ENCODE measurements around the gene DDX59. TPM values are rescaled to one million over a fixed set of nuclear protein-coding genes. Genes with fewer than 3 reads are reported as not detected.

DDX59 gene
- total RNA-seq, 1 experiment from 2014 or later: 24.6 TPM

DNA sequence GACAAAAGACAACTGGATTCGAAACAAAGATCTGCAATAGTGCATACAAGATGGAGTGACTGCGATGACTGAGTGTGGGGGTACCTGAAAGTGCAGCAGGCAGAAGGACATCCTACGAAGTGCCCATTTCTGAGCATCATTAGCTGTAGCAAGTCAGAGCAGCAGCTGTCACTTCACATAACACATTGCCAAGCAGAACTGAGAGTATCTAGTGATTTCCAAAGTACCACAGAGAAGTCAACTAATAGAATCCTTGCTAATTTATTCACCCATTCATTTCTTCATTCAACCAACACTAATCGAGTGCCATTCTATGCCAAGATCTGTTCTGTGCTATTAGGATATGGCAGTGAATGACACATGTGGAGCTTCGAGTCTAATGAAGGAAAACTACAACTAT is 37.4 kb upstream of the DDX59 start:
- Histone ChIP-seq H3K9me2 (replicated peaks; ENCODE audit: low read length) (no peaks in the 10 kb centered on the region), H3K27me3 (ENCODE audit: low read length) (no peaks in the 10 kb centered on the region), H3K4me1 (ENCODE audit: insufficient read depth, low read length) (no peaks in the 10 kb centered on the region), H3K36me3 (ENCODE audit: low read depth, low read length) (no peaks in the 10 kb centered on the region), H3K9ac (ENCODE audit: low read length) (no peak overlapping the region), H3K79me2 (ENCODE audit: low read length) (no peaks in the 10 kb centered on the region), H3K27ac (ENCODE audit: low read length) (no peak overlapping the region), H3K4me2 (ENCODE audit: low read length) (no peak overlapping the region), H4K20me1 (ENCODE audit: low read length) (no peaks in the 10 kb centered on the region), H3F3A (ENCODE audit: low read length, unreplicated experiment) (no peaks in the 10 kb centered on the region), H3K9me3 (ENCODE audit: low read length) (no peaks in the 10 kb centered on the region), H3K4me3 (ENCODE audit: low read length) (no peak overlapping the region), H2AFZ (ENCODE audit: low read length) (no peak overlapping the region)
- DNase-seq (no peak), ATAC-seq (no peak)
- no TSS peak for BruUV-seq (replicated peaks)
- TF ChIP-seq, protein P1, sequence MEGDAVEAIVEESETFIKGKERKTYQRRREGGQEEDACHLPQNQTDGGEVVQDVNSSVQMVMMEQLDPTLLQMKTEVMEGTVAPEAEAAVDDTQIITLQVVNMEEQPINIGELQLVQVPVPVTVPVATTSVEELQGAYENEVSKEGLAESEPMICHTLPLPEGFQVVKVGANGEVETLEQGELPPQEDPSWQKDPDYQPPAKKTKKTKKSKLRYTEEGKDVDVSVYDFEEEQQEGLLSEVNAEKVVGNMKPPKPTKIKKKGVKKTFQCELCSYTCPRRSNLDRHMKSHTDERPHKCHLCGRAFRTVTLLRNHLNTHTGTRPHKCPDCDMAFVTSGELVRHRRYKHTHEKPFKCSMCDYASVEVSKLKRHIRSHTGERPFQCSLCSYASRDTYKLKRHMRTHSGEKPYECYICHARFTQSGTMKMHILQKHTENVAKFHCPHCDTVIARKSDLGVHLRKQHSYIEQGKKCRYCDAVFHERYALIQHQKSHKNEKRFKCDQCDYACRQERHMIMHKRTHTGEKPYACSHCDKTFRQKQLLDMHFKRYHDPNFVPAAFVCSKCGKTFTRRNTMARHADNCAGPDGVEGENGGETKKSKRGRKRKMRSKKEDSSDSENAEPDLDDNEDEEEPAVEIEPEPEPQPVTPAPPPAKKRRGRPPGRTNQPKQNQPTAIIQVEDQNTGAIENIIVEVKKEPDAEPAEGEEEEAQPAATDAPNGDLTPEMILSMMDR (conservative IDR thresholded peaks at IDR 0.05; ENCODE audit: low read depth, low read length): no peak
- TF ChIP-seq EZH2 (IDR thresholded peaks at IDR 0.05; ENCODE audit: low read length, unreplicated experiment): no peak
- CTCF ChIA-PET: no interaction called here
- POLR2A ChIA-PET (ENCODE audit: unreplicated experiment): no interaction called here
- intact Hi-C loops (cut with micrococcal nuclease): no loop called here

DNA sequence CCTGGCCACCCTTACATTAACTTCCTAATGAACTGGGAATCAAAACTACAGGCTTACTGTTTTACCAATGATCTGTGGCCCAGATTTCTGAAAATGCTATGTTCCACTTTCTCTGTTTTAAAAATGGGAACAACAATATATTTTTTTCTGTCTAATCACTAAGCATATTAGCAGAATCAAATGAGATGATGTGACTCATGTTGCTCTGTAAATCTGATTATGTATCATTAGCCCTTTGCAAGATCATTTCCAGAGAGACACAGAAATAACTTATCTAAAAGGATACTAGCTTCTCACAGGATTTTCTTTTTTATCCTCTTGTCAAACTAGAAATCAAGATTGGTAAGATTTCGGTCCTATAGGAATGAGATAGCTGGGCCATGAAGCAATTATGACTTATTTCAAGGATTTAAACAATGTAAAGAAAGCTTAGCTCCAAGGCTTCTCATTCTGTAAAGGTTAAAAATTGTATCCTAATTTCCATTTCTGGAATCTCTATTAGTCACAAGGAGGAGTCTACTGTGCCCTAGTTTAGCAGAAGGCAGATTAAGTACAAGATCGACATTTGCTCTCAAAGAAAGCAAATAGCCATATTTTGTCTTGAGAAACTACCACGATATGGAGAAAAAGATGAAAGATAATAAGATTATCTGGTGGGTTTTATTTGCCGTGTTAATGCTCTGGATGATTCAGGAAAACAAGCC is 36.6 kb upstream of the DDX59 start:
- no peaks in the 10 kb centered on the region for H3K9me3 ChIP-seq (ENCODE audit: low read length)
- H3K9ac ChIP-seq (ENCODE audit: low read length): no peak overlapping the region
- no peaks in the 10 kb centered on the region for H3K36me3 ChIP-seq (ENCODE audit: low read depth, low read length)
- H2AFZ ChIP-seq (ENCODE audit: low read length): no peak overlapping the region
- ChIA-PET CTCF (no interaction called here), POLR2A (ENCODE audit: unreplicated experiment) (no interaction called here)
- no peaks in the 10 kb centered on the region for H3F3A ChIP-seq (ENCODE audit: low read length, unreplicated experiment)
- H4K20me1 ChIP-seq (ENCODE audit: low read length): no peaks in the 10 kb centered on the region
- no TSS peak for BruUV-seq (replicated peaks)
- no peak overlapping the region for H3K4me2 ChIP-seq (ENCODE audit: low read length)
- no peak overlapping the region for H3K27ac ChIP-seq (ENCODE audit: low read length)
- no peaks in the 10 kb centered on the region for H3K9me2 ChIP-seq (replicated peaks; ENCODE audit: low read length)
- ATAC-seq (no peak), DNase-seq (no peak)
- intact Hi-C loops (cut with micrococcal nuclease): no loop called here
- no peak overlapping the region for H3K4me3 ChIP-seq (ENCODE audit: low read length)
- no peaks in the 10 kb centered on the region for H3K27me3 ChIP-seq (ENCODE audit: low read length)
- H3K4me1 ChIP-seq (ENCODE audit: insufficient read depth, low read length): no peaks in the 10 kb centered on the region
- no peaks in the 10 kb centered on the region for H3K79me2 ChIP-seq (ENCODE audit: low read length)
- TF ChIP-seq, protein P1 (conservative IDR thresholded peaks at IDR 0.05; ENCODE audit: low read depth, low read length): no peak
- no peak for TF ChIP-seq EZH2phosphoT487 (IDR thresholded peaks at IDR 0.05; ENCODE audit: borderline replicate concordance, low read length)
- no peak for TF ChIP-seq EZH2 (IDR thresholded peaks at IDR 0.05; ENCODE audit: low read length, unreplicated experiment)

DNA sequence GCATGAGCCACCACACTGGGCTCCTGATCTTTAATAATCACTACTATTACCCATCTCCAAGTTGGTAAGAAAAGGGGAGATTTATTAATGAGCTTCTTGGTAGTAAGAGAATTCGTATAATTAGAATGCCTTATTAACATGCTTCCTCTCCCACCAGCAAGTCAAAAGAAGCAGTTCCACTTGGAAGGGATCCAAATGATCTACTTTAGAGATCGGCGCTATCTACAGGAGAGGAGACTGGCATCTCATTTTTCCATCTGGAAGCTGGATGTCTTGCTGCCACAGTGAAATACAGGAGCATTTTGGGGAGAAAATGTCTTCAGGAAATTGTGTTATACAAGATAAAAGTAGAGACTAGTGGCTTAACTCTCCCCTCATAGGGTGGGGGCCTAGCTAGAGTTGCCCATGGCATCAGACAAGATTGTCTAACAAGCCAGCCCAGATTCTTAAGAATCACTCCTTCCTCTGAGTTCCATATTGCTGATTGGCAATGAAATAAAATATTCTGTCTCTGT is 35.3 kb upstream of the DDX59 start:
- Histone ChIP-seq H3K27me3 (ENCODE audit: low read length) (no peaks in the 10 kb centered on the region), H3K36me3 (ENCODE audit: low read depth, low read length) (no peaks in the 10 kb centered on the region), H3K4me3 (ENCODE audit: low read length) (no peak overlapping the region), H3K9ac (ENCODE audit: low read length) (no peak overlapping the region), H2AFZ (ENCODE audit: low read length) (no peak overlapping the region), H3K4me2 (ENCODE audit: low read length) (no peak overlapping the region), H3K9me2 (replicated peaks; ENCODE audit: low read length) (no peaks in the 10 kb centered on the region), H3F3A (ENCODE audit: low read length, unreplicated experiment) (no peaks in the 10 kb centered on the region), H4K20me1 (ENCODE audit: low read length) (no peaks in the 10 kb centered on the region), H3K79me2 (ENCODE audit: low read length) (no peaks in the 10 kb centered on the region), H3K27ac (ENCODE audit: low read length) (no peak overlapping the region), H3K9me3 (ENCODE audit: low read length) (no peaks in the 10 kb centered on the region), H3K4me1 (ENCODE audit: insufficient read depth, low read length) (no peaks in the 10 kb centered on the region)
- no peak for ATAC-seq
- TF ChIP-seq EZH2 (IDR thresholded peaks at IDR 0.05; ENCODE audit: low read length, unreplicated experiment): no peak
- TF ChIP-seq EZH2phosphoT487 (IDR thresholded peaks at IDR 0.05; ENCODE audit: borderline replicate concordance, low read length): no peak
- TF ChIP-seq, protein P1 (conservative IDR thresholded peaks at IDR 0.05; ENCODE audit: low read depth, low read length): no peak
- POLR2A ChIA-PET (ENCODE audit: unreplicated experiment): no interaction called here
- no peak for DNase-seq
- intact Hi-C loops (cut with micrococcal nuclease): no loop called here
- CTCF ChIA-PET: no interaction called here
- no TSS peak for BruUV-seq (replicated peaks)

Measured in PC-3 (cell line).